ENCODE results near the gene DOK3. TPM values are rescaled to one million over a fixed set of nuclear protein-coding genes. Genes with fewer than 3 reads are reported as not detected.

DOK3 gene
- total and polyA plus RNA-seq, 2 experiments from 2014 or later, result 2.2 to 11.1 TPM

DNA sequence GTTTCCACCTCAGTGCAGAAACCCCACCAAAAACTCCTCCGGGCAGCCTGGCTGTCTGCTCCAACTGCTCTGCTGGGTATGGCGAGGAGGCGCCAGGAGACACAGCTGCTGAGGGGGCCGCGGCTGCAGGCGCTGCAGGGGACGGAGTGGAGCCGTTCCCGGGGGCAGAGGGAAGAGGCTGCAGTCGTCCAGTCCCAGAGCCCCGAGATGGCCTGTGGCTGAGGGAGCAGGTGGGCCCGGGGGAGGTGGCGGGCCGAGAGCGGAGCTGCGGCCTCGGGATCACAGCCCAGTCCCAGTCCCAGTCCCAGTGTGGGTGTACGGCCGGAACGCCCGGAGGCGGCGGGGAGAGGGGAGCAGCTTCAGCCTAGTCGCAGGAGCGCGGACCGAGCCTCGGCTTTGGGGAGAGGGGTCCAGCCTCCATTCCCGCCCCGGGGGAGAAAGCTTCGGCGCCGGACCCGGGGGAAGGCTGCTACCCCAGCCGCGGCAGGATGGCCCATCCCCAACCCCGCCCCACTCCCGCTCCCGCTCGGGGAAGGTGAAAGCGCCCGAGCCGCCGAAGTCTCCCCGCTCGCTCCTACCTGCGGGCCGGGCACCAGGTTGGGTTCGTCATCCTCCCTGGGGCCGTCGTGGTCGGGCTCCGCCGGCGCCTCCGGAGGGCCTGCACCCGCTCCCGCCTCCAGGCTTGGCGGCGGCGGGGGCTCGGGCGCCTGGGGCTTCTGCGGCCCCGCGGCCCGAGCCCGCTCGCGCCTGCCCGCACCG lies 44.2 kb upstream of the DOK3 start:
- H3K4me1 Mint-ChIP-seq, result peaks cover 29% of the 10 kb centered on the region
- Histone ChIP-seq H3K27me3 (ENCODE audit: insufficient read depth) (no peaks in the 10 kb centered on the region), H3F3A (replicated peaks; ENCODE audit: low read depth) (peaks cover 15% of the 10 kb centered on the region), H3K27ac (ENCODE audit: low read depth) (0 out of 2 replicates have a peak overlapping the region, but pooled peaks have one; percentile 26), H3K36me3 (ENCODE audit: insufficient read depth) (peaks cover 11% of the 10 kb centered on the region; the same call in 1 of the 2 replicates), H3K4me3 (peak overlapping the region; percentile 98), H4K20me1 (replicated peaks; ENCODE audit: insufficient read depth) (peaks cover 40% of the 10 kb centered on the region), H3K4me2 (peak overlapping the region; percentile 99), H3K79me2 (replicated peaks; ENCODE audit: insufficient read depth) (peaks cover 50% of the 10 kb centered on the region), H2AFZ (no peak overlapping the region), H3K9me2 (ENCODE audit: insufficient read depth) (no peaks in the 10 kb centered on the region), H3K4me1 (ENCODE audit: insufficient read depth) (peaks cover 10% of the 10 kb centered on the region; the same call in 1 of the 2 replicates)
- H3K36me3 Mint-ChIP-seq (ENCODE audit: low read depth), result peaks cover 22% of the 10 kb centered on the region
- H3K27ac Mint-ChIP-seq, result no peak overlapping the region
- DNase-seq (ENCODE audit: low spot score) (peak; percentile 42), ATAC-seq (peak; percentile 61)
- H3K9me3 Mint-ChIP-seq, result no peaks in the 10 kb centered on the region; the same call in 2 of the 3 replicates
- peak overlapping the region; percentile 85 for H3K4me3 Mint-ChIP-seq
- TF ChIP-seq EZH2 (IDR thresholded peaks at IDR 0.05; ENCODE audit: low read depth, unreplicated experiment) (no peak), STAT1 (IDR thresholded peaks at IDR 0.05; ENCODE audit: unreplicated experiment) (no peak), ETS1 (IDR thresholded peaks at IDR 0.05) (no peak), EZH2phosphoT487 (IDR thresholded peaks at IDR 0.05; ENCODE audit: unreplicated experiment) (no peak), ZNF114 (CRISPR knock-in tag; IDR thresholded peaks at IDR 0.05) (no peak), ZNF331 (CRISPR knock-in tag; IDR thresholded peaks at IDR 0.05; ENCODE audit: low read depth) (no peak), NANOG (IDR thresholded peaks at IDR 0.05; ENCODE audit: borderline replicate concordance) (no peak), CREB1 (CRISPR knock-in tag; IDR thresholded peaks at IDR 0.05; ENCODE audit: low read depth) (no peak), JUNB (IDR thresholded peaks at IDR 0.05; ENCODE audit: unreplicated experiment) (no peak), POLR2AphosphoS5 (IDR thresholded peaks at IDR 0.05; ENCODE audit: low read depth) (no peak)
- TF ChIP-seq, protein P1, sequence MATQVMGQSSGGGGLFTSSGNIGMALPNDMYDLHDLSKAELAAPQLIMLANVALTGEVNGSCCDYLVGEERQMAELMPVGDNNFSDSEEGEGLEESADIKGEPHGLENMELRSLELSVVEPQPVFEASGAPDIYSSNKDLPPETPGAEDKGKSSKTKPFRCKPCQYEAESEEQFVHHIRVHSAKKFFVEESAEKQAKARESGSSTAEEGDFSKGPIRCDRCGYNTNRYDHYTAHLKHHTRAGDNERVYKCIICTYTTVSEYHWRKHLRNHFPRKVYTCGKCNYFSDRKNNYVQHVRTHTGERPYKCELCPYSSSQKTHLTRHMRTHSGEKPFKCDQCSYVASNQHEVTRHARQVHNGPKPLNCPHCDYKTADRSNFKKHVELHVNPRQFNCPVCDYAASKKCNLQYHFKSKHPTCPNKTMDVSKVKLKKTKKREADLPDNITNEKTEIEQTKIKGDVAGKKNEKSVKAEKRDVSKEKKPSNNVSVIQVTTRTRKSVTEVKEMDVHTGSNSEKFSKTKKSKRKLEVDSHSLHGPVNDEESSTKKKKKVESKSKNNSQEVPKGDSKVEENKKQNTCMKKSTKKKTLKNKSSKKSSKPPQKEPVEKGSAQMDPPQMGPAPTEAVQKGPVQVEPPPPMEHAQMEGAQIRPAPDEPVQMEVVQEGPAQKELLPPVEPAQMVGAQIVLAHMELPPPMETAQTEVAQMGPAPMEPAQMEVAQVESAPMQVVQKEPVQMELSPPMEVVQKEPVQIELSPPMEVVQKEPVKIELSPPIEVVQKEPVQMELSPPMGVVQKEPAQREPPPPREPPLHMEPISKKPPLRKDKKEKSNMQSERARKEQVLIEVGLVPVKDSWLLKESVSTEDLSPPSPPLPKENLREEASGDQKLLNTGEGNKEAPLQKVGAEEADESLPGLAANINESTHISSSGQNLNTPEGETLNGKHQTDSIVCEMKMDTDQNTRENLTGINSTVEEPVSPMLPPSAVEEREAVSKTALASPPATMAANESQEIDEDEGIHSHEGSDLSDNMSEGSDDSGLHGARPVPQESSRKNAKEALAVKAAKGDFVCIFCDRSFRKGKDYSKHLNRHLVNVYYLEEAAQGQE (IDR thresholded peaks at IDR 0.05; ENCODE audit: unreplicated experiment), result no peak
- TF ChIP-seq, protein P2, sequence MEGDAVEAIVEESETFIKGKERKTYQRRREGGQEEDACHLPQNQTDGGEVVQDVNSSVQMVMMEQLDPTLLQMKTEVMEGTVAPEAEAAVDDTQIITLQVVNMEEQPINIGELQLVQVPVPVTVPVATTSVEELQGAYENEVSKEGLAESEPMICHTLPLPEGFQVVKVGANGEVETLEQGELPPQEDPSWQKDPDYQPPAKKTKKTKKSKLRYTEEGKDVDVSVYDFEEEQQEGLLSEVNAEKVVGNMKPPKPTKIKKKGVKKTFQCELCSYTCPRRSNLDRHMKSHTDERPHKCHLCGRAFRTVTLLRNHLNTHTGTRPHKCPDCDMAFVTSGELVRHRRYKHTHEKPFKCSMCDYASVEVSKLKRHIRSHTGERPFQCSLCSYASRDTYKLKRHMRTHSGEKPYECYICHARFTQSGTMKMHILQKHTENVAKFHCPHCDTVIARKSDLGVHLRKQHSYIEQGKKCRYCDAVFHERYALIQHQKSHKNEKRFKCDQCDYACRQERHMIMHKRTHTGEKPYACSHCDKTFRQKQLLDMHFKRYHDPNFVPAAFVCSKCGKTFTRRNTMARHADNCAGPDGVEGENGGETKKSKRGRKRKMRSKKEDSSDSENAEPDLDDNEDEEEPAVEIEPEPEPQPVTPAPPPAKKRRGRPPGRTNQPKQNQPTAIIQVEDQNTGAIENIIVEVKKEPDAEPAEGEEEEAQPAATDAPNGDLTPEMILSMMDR (conservative IDR thresholded peaks at IDR 0.05; ENCODE audit: low read depth in 2 of 2), result no peak
- TF ChIP-seq, protein P3, sequence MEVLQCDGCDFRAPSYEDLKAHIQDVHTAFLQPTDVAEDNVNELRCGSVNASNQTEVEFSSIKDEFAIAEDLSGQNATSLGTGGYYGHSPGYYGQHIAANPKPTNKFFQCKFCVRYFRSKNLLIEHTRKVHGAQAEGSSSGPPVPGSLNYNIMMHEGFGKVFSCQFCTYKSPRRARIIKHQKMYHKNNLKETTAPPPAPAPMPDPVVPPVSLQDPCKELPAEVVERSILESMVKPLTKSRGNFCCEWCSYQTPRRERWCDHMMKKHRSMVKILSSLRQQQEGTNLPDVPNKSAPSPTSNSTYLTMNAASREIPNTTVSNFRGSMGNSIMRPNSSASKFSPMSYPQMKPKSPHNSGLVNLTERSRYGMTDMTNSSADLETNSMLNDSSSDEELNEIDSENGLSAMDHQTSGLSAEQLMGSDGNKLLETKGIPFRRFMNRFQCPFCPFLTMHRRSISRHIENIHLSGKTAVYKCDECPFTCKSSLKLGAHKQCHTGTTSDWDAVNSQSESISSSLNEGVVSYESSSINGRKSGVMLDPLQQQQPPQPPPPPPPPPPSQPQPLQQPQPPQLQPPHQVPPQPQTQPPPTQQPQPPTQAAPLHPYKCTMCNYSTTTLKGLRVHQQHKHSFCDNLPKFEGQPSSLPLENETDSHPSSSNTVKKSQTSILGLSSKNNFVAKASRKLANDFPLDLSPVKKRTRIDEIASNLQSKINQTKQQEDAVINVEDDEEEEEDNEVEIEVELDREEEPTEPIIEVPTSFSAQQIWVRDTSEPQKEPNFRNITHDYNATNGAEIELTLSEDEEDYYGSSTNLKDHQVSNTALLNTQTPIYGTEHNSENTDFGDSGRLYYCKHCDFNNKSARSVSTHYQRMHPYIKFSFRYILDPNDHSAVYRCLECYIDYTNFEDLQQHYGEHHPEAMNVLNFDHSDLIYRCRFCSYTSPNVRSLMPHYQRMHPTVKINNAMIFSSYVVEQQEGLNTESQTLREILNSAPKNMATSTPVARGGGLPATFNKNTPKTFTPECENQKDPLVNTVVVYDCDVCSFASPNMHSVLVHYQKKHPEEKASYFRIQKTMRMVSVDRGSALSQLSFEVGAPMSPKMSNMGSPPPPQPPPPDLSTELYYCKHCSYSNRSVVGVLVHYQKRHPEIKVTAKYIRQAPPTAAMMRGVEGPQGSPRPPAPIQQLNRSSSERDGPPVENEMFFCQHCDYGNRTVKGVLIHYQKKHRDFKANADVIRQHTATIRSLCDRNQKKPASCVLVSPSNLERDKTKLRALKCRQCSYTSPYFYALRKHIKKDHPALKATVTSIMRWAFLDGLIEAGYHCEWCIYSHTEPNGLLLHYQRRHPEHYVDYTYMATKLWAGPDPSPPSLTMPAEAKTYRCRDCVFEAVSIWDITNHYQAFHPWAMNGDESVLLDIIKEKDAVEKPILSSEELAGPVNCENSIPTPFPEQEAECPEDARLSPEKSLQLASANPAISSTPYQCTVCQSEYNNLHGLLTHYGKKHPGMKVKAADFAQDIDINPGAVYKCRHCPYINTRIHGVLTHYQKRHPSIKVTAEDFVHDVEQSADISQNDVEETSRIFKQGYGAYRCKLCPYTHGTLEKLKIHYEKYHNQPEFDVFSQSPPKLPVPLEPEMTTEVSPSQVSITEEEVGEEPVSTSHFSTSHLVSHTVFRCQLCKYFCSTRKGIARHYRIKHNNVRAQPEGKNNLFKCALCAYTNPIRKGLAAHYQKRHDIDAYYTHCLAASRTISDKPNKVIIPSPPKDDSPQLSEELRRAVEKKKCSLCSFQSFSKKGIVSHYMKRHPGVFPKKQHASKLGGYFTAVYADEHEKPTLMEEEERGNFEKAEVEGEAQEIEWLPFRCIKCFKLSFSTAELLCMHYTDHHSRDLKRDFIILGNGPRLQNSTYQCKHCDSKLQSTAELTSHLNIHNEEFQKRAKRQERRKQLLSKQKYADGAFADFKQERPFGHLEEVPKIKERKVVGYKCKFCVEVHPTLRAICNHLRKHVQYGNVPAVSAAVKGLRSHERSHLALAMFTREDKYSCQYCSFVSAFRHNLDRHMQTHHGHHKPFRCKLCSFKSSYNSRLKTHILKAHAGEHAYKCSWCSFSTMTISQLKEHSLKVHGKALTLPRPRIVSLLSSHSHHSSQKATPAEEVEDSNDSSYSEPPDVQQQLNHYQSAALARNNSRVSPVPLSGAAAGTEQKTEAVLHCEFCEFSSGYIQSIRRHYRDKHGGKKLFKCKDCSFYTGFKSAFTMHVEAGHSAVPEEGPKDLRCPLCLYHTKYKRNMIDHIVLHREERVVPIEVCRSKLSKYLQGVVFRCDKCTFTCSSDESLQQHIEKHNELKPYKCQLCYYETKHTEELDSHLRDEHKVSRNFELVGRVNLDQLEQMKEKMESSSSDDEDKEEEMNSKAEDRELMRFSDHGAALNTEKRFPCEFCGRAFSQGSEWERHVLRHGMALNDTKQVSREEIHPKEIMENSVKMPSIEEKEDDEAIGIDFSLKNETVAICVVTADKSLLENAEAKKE (CRISPR knock-in tag; IDR thresholded peaks at IDR 0.05), result no peak
- H3K27me3 Mint-ChIP-seq (ENCODE audit: insufficient read depth, low read depth, poor library complexity), result peaks cover 12% of the 10 kb centered on the region
